ENCODE results near the gene RDH14.

Gene RDH14

DNA sequence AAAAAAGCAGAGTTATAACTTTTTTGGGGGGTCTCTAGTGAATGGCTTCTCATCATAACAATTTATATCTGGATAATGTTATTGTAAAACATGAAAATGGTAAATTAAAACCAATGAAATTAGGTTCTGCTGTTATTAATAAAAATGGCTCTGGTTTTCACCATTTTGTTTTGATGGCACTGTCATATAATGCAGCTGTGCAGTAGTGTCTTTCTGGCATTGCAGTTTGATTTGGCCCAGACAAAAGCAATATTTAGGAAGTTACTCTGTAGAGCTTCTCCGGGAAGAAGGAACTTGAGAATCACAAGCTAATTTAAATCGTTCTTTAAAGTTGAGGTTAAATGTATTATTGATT is 44.1 kb upstream of the RDH14 start:
- H3K27ac ChIP-seq (replicated peaks) = no peak overlapping the region
- no peak overlapping the region for H3K4me3 ChIP-seq (replicated peaks; ENCODE audit: insufficient read depth, low read length)
- TF ChIP-seq POLR2AphosphoS5 (IDR thresholded peaks at IDR 0.05; ENCODE audit: low read depth) (no peak), SPI1 (IDR thresholded peaks at IDR 0.05; ENCODE audit: borderline replicate concordance, low read depth) (no peak), GABPA (IDR thresholded peaks at IDR 0.05; ENCODE audit: low read depth) (no peak)
- TF ChIP-seq, protein P1, sequence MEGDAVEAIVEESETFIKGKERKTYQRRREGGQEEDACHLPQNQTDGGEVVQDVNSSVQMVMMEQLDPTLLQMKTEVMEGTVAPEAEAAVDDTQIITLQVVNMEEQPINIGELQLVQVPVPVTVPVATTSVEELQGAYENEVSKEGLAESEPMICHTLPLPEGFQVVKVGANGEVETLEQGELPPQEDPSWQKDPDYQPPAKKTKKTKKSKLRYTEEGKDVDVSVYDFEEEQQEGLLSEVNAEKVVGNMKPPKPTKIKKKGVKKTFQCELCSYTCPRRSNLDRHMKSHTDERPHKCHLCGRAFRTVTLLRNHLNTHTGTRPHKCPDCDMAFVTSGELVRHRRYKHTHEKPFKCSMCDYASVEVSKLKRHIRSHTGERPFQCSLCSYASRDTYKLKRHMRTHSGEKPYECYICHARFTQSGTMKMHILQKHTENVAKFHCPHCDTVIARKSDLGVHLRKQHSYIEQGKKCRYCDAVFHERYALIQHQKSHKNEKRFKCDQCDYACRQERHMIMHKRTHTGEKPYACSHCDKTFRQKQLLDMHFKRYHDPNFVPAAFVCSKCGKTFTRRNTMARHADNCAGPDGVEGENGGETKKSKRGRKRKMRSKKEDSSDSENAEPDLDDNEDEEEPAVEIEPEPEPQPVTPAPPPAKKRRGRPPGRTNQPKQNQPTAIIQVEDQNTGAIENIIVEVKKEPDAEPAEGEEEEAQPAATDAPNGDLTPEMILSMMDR (IDR thresholded peaks at IDR 0.05; ENCODE audit: insufficient read depth, low read length) = no peak
- TF ChIP-seq, protein P2, sequence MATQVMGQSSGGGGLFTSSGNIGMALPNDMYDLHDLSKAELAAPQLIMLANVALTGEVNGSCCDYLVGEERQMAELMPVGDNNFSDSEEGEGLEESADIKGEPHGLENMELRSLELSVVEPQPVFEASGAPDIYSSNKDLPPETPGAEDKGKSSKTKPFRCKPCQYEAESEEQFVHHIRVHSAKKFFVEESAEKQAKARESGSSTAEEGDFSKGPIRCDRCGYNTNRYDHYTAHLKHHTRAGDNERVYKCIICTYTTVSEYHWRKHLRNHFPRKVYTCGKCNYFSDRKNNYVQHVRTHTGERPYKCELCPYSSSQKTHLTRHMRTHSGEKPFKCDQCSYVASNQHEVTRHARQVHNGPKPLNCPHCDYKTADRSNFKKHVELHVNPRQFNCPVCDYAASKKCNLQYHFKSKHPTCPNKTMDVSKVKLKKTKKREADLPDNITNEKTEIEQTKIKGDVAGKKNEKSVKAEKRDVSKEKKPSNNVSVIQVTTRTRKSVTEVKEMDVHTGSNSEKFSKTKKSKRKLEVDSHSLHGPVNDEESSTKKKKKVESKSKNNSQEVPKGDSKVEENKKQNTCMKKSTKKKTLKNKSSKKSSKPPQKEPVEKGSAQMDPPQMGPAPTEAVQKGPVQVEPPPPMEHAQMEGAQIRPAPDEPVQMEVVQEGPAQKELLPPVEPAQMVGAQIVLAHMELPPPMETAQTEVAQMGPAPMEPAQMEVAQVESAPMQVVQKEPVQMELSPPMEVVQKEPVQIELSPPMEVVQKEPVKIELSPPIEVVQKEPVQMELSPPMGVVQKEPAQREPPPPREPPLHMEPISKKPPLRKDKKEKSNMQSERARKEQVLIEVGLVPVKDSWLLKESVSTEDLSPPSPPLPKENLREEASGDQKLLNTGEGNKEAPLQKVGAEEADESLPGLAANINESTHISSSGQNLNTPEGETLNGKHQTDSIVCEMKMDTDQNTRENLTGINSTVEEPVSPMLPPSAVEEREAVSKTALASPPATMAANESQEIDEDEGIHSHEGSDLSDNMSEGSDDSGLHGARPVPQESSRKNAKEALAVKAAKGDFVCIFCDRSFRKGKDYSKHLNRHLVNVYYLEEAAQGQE (IDR thresholded peaks at IDR 0.05; ENCODE audit: insufficient replicate concordance, low read depth) = no peak
- no peak for DNase-seq (ENCODE audit: low read depth in 1 of 2, low spot score in 1 of 2)
- no peaks in the 10 kb centered on the region for H3K27me3 ChIP-seq (ENCODE audit: insufficient read depth, poor library complexity, severe bottlenecking)

DNA sequence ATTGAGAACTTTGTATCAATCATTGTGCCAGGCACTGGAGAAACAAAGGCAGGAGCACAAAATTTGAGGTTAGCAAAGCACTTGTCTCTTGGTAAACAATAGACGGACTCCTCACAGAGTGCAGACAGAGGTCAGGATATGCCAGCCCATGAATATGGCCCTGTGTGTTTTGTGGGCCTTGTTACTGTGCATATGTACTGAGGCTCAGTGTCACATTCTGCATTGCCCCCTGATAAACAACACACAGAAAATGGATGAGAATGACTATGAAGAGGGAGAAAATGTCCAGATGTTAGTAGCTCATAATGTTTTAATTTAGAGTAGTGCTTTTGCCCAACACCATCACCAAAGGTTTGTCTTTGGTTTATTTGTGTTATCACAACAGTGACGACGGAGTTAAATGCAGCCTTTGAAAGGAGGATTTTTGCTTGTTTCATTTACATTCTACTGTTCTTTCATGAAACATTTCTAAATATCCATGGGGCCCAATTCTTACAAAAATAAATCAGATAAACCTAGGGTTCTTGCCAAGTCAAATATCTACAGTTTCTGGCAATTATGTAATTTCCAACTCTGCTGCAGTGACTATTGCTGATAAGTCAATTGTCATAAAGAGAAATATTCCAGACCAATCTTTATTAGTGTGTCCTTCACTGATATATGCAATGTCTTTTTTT is 43.5 kb upstream of the RDH14 start:
- TF ChIP-seq, protein P2 (IDR thresholded peaks at IDR 0.05; ENCODE audit: insufficient replicate concordance, low read depth) = no peak
- TF ChIP-seq GABPA (IDR thresholded peaks at IDR 0.05; ENCODE audit: low read depth) (no peak), SPI1 (IDR thresholded peaks at IDR 0.05; ENCODE audit: borderline replicate concordance, low read depth) (no peak), POLR2AphosphoS5 (IDR thresholded peaks at IDR 0.05; ENCODE audit: low read depth) (no peak)
- TF ChIP-seq, protein P1 (IDR thresholded peaks at IDR 0.05; ENCODE audit: insufficient read depth, low read length) = no peak
- H3K4me3 ChIP-seq (replicated peaks; ENCODE audit: insufficient read depth, low read length) = no peak overlapping the region
- no peak for DNase-seq (ENCODE audit: low read depth in 1 of 2, low spot score in 1 of 2)
- H3K27ac ChIP-seq (replicated peaks) = no peak overlapping the region
- no peaks in the 10 kb centered on the region for H3K27me3 ChIP-seq (ENCODE audit: insufficient read depth, poor library complexity, severe bottlenecking)

- DNase-seq (ENCODE audit: low read depth in 1 of 2, low spot score in 1 of 2) = no peak
- TF ChIP-seq SPI1 (IDR thresholded peaks at IDR 0.05; ENCODE audit: borderline replicate concordance, low read depth) = no peak
- no peak for TF ChIP-seq GABPA (IDR thresholded peaks at IDR 0.05; ENCODE audit: low read depth)
- no peak for TF ChIP-seq POLR2AphosphoS5 (IDR thresholded peaks at IDR 0.05; ENCODE audit: low read depth)
- TF ChIP-seq, protein P2 (IDR thresholded peaks at IDR 0.05; ENCODE audit: insufficient replicate concordance, low read depth) = no peak
- TF ChIP-seq, protein P1 (IDR thresholded peaks at IDR 0.05; ENCODE audit: insufficient read depth, low read length) = no peak
Observed at GRCh38 chr2:18602298-18602697, 41.8 kb upstream of the RDH14 start.

More at GRCh38 chr2:18602298-18602697, 41.8 kb upstream of the RDH14 start:
- H3K27ac ChIP-seq (replicated peaks) = no peak overlapping the region
- no peaks in the 10 kb centered on the region for H3K27me3 ChIP-seq (ENCODE audit: insufficient read depth, poor library complexity, severe bottlenecking)
- no peak overlapping the region for H3K4me3 ChIP-seq (replicated peaks; ENCODE audit: insufficient read depth, low read length)
